HEK293T (cell line): ENCODE data around the gene WDSUB1.

Source experiments
- CTCF ChIA-PET: fragments of 350-600 bp; formaldehyde crosslinking; extraction: SDS; loops from one replicate; lab custom pipeline; 2021; ENCODE audit warnings: antibody characterized with exemption, inconsistent platforms; lab: Yijun Ruan, JAX
- POLR2A ChIA-PET: fragments of 350-600 bp; formaldehyde crosslinking; extraction: SDS; loops from one replicate; lab custom pipeline; 2020; ENCODE audit warnings: antibody characterized with exemption, inconsistent platforms; lab: Yijun Ruan, JAX
- DNase-seq: peaks from one replicate; pipeline ENCODE4 v3.0.0; 2012; ENCODE audit warnings: mixed read lengths; ENCODE audit errors: extremely low spot score
- ARNT ChIP-seq: fragments of 450-650 bp; IDR thresholded peaks from 2 replicates; pipeline ENCODE4 v1.6.1; 2017; ENCODE audit warnings: mild to moderate bottlenecking
- BHLHE40 ChIP-seq: fragments of 450-650 bp; IDR thresholded peaks from 2 replicates; pipeline ENCODE4 v1.6.1; 2016; ENCODE audit warnings: mild to moderate bottlenecking, moderate library complexity, borderline replicate concordance
- CTBP1 ChIP-seq: fragments of 450-650 bp; IDR thresholded peaks from 2 replicates; pipeline ENCODE4 v1.6.1; 2016; ENCODE audit warnings: borderline replicate concordance
- ELF4 ChIP-seq: fragments of 450-650 bp; IDR thresholded peaks from 2 replicates; pipeline ENCODE4 v1.6.1; 2017; ENCODE audit warnings: antibody characterized with exemption
- FOXA1 ChIP-seq: fragments of 450-650 bp; IDR thresholded peaks from 2 replicates; pipeline ENCODE4 v1.6.1; 2016; ENCODE audit warnings: mild to moderate bottlenecking
- FOXK2 ChIP-seq: fragments of 450-650 bp; IDR thresholded peaks from 2 replicates; pipeline ENCODE4 v1.6.1; 2016; ENCODE audit warnings: mild to moderate bottlenecking
- FOXM1 ChIP-seq: fragments of 450-650 bp; IDR thresholded peaks from 2 replicates; pipeline ENCODE4 v1.6.1; 2017; ENCODE audit warnings: mild to moderate bottlenecking, borderline replicate concordance
- HDGF ChIP-seq: fragments of 450-650 bp; IDR thresholded peaks from 2 replicates; pipeline ENCODE4 v1.6.1; 2017; ENCODE audit warnings: antibody characterized with exemption, borderline replicate concordance
- L3MBTL2 ChIP-seq: fragments of 450-650 bp; conservative IDR thresholded peaks from 2 replicates; pipeline ENCODE4 v1.6.1; 2016; ENCODE audit warnings: mild to moderate bottlenecking
- LEF1 ChIP-seq: fragments of 450-650 bp; IDR thresholded peaks from 2 replicates; pipeline ENCODE4 v1.6.1; 2017; ENCODE audit warnings: mild to moderate bottlenecking, borderline replicate concordance
- NFRKB ChIP-seq: fragments of 450-650 bp; IDR thresholded peaks from 2 replicates; pipeline ENCODE4 v1.6.1; 2016; ENCODE audit warnings: mild to moderate bottlenecking, moderate library complexity
- PKNOX1 ChIP-seq: fragments of 450-650 bp; IDR thresholded peaks from 2 replicates; pipeline ENCODE4 v1.6.1; 2016
- SP1 ChIP-seq: fragments of 450-650 bp; IDR thresholded peaks from 2 replicates; pipeline ENCODE4 v1.6.1; 2017
- SUZ12 ChIP-seq: fragments of 450-650 bp; IDR thresholded peaks from 2 replicates; pipeline ENCODE4 v1.6.1; 2016; ENCODE audit warnings: mild to moderate bottlenecking
- TARDBP ChIP-seq: fragments of 450-650 bp; IDR thresholded peaks from 2 replicates; pipeline ENCODE4 v1.6.1; 2016
- ZNF384 ChIP-seq: fragments of 450-650 bp; IDR thresholded peaks from 2 replicates; pipeline ENCODE4 v1.6.1; 2016

Gene WDSUB1

GRCh38 chr2:159243529-159243928 is 43.0 kb downstream of the WDSUB1 start:
- POLR2A ChIA-PET: no interaction called here
- CTCF ChIA-PET: no interaction called here
- no peak for TF ChIP-seq HDGF
- no peak for TF ChIP-seq TARDBP
- no peak for TF ChIP-seq PKNOX1
- TF ChIP-seq CTBP1: no peak
- DNase-seq: no peak

GRCh38 chr2:159234868-159235267 is 51.6 kb downstream of the WDSUB1 start:
- ChIA-PET CTCF (no interaction called here), POLR2A (no interaction called here)
- no peak for DNase-seq
- TF ChIP-seq SP1 (no peak), ARNT (no peak), TARDBP (no peak), FOXM1 (no peak), ZNF384 (no peak), HDGF (no peak), SUZ12 (no peak)

- CTCF ChIA-PET: no interaction called here
- POLR2A ChIA-PET: no interaction called here
Measured at GRCh38 chr2:159232456-159233170, 53.9 kb downstream of the WDSUB1 start.

GRCh38 chr2:159230145-159230877 is 56.2 kb downstream of the WDSUB1 start:
- no peak for DNase-seq
- ChIA-PET CTCF (no interaction called here), POLR2A (no interaction called here)
- TF ChIP-seq PKNOX1: no peak
- no peak for TF ChIP-seq ARNT
- TF ChIP-seq SUZ12: no peak
- TF ChIP-seq HDGF: no peak
- TF ChIP-seq NFRKB: no peak
- no peak for TF ChIP-seq TARDBP
- TF ChIP-seq FOXM1: no peak
- no peak for TF ChIP-seq L3MBTL2
- TF ChIP-seq CTBP1: no peak
- no peak for TF ChIP-seq SP1
- TF ChIP-seq BHLHE40: no peak
- no peak for TF ChIP-seq FOXA1
- no peak for TF ChIP-seq LEF1
- TF ChIP-seq ZNF384: no peak
- TF ChIP-seq ELF4: no peak
- no peak for TF ChIP-seq FOXK2

More at GRCh38 chr2:159232456-159233170, 53.9 kb downstream of the WDSUB1 start:
- no peak for TF ChIP-seq CTBP1
- TF ChIP-seq LEF1: no peak
- TF ChIP-seq SUZ12: no peak
- no peak for TF ChIP-seq L3MBTL2
- TF ChIP-seq TARDBP: no peak
- TF ChIP-seq FOXA1: no peak
- TF ChIP-seq BHLHE40: no peak
- no peak for TF ChIP-seq HDGF
- TF ChIP-seq ELF4: no peak
- no peak for TF ChIP-seq FOXK2
- no peak for TF ChIP-seq SP1
- TF ChIP-seq PKNOX1: no peak
- no peak for TF ChIP-seq NFRKB
- TF ChIP-seq ZNF384: no peak
- TF ChIP-seq ARNT: no peak
- no peak for TF ChIP-seq FOXM1
- no peak for DNase-seq

GRCh38 chr2:159229476-159230144 is 56.9 kb downstream of the WDSUB1 start:
- no peak for TF ChIP-seq ZNF384
- no peak for TF ChIP-seq TARDBP
- TF ChIP-seq SP1: no peak
- TF ChIP-seq L3MBTL2: no peak
- no peak for TF ChIP-seq NFRKB
- TF ChIP-seq FOXA1: no peak
- TF ChIP-seq ELF4: no peak
- no peak for TF ChIP-seq ARNT
- no peak for TF ChIP-seq CTBP1
- TF ChIP-seq PKNOX1: no peak
- TF ChIP-seq LEF1: no peak
- no peak for TF ChIP-seq HDGF
- TF ChIP-seq BHLHE40: no peak
- no peak for TF ChIP-seq SUZ12
- ChIA-PET CTCF (no interaction called here), POLR2A (no interaction called here)
- DNase-seq: no peak
